ENCODE measurements around the gene ECI1. TPM values are rescaled to one million over a fixed set of nuclear protein-coding genes. Genes with fewer than 3 reads are reported as not detected.

Gene ECI1
- total and polyA plus RNA-seq, 2 of the 13 experiments (the other 11 are each of a cell fraction or from before 2014, with no cell fraction given) = 82.0 to 102 TPM

DNA sequence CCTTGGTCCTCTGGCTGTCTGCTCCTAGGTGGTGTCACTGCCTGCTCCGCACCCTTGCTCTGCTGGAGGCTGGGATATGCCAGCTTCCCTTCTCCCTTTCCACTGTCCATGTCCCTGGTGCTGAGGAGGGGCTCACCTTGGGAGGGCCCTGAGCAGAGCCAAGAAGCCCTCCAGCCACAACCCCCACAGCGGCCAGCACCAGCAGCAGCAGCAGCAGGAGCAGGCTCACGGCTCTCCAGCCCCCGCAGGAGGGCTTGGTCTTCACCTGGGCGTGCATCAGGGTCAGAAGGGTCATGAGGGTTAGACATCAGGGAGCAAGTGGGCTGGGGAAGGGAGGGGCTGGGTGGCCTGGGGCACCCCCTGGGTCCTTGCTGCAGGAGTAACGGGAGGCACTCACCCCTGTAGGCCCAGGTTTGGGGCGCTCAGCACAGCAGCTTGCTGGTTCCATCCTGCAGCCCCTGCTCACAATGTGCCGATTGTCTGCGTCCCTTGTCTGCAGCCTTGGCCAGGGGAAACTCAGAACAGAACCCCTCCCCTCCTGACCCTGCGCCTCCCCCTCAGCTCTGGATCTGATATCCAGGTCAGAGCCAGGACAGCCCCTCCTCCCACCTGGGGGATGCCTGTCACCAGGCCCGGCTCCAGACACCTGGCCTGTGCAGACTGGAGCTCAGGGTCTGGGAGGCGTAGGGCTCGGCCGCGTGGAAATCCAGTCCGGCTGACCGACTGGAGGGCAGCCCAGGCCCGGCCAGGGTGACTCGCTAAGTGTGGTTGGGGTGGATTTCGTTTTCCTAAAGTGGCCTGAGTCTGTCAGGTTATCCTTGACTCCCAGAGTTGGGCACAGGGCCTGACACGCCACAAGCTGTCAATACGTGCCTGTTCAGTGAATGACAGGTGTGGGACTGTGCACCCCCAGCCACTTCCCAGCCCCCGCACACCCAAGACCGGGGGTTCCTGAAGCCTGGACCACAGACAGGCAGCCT lies 40.7 kb downstream of the ECI1 start, which contains the start of gene BRICD5 (continued):
- TF ChIP-seq, protein P1, sequence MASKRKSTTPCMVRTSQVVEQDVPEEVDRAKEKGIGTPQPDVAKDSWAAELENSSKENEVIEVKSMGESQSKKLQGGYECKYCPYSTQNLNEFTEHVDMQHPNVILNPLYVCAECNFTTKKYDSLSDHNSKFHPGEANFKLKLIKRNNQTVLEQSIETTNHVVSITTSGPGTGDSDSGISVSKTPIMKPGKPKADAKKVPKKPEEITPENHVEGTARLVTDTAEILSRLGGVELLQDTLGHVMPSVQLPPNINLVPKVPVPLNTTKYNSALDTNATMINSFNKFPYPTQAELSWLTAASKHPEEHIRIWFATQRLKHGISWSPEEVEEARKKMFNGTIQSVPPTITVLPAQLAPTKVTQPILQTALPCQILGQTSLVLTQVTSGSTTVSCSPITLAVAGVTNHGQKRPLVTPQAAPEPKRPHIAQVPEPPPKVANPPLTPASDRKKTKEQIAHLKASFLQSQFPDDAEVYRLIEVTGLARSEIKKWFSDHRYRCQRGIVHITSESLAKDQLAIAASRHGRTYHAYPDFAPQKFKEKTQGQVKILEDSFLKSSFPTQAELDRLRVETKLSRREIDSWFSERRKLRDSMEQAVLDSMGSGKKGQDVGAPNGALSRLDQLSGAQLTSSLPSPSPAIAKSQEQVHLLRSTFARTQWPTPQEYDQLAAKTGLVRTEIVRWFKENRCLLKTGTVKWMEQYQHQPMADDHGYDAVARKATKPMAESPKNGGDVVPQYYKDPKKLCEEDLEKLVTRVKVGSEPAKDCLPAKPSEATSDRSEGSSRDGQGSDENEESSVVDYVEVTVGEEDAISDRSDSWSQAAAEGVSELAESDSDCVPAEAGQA (IDR thresholded peaks at IDR 0.05; ENCODE audit: low read depth) = no peak
- TF ChIP-seq, protein P1 (CRISPR knock-in tag; IDR thresholded peaks at IDR 0.05; ENCODE audit: borderline replicate concordance) = no peak
- TF ChIP-seq MAFK (conservative IDR thresholded peaks at IDR 0.05 in 1 of 2, IDR thresholded peaks at IDR 0.05 in 1 of 2; ENCODE audit: low read length in 2 of 2) (no peak), GATA4 (IDR thresholded peaks at IDR 0.05; ENCODE audit: borderline replicate concordance, low read depth) (no peak), GTF3A (CRISPR knock-in tag; conservative IDR thresholded peaks at IDR 0.05) (no peak), POLR2A (IDR thresholded peaks at IDR 0.05; ENCODE audit: insufficient read depth in 1 of 2, low read depth in 2 of 2, low read length in 2 of 2) (peak in 1 of 2 experiments; percentile 33; a peak in 2 of 4 replicates), MLLT10 (CRISPR knock-in tag; IDR thresholded peaks at IDR 0.05) (no peak), YEATS2 (CRISPR knock-in tag; IDR thresholded peaks at IDR 0.05; ENCODE audit: borderline replicate concordance) (no peak), SOX6 (IDR thresholded peaks at IDR 0.05) (no peak), SOX6 (CRISPR knock-in tag; IDR thresholded peaks at IDR 0.05) (no peak; the same call in 1 of the 2 replicates), XRCC5 (optimal IDR thresholded peaks at IDR 0.05; ENCODE audit: low read length) (no peak), SRF (IDR thresholded peaks at IDR 0.05; ENCODE audit: low read depth, low read length) (no peak), ZNF136 (CRISPR knock-in tag; IDR thresholded peaks at IDR 0.05; ENCODE audit: low read depth) (no peak), FLYWCH1 (CRISPR knock-in tag; IDR thresholded peaks at IDR 0.05) (no peak), RBFOX2 (IDR thresholded peaks at IDR 0.05; ENCODE audit: low read depth, low read length) (peak; percentile 45), NFKB2 (CRISPR knock-in tag; IDR thresholded peaks at IDR 0.05; ENCODE audit: borderline replicate concordance) (no peak), NR1H2 (CRISPR knock-in tag; IDR thresholded peaks at IDR 0.05; ENCODE audit: borderline replicate concordance, low read depth) (no peak)
- TF ChIP-seq, protein P2, sequence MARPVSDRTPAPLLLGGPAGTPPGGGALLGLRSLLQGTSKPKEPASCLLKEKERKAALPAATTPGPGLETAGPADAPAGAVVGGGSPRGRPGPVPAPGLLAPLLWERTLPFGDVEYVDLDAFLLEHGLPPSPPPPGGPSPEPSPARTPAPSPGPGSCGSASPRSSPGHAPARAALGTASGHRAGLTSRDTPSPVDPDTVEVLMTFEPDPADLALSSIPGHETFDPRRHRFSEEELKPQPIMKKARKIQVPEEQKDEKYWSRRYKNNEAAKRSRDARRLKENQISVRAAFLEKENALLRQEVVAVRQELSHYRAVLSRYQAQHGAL (CRISPR knock-in tag; IDR thresholded peaks at IDR 0.05; ENCODE audit: not compliant biosample characterization) = no peak
- TF ChIP-seq, protein P3, sequence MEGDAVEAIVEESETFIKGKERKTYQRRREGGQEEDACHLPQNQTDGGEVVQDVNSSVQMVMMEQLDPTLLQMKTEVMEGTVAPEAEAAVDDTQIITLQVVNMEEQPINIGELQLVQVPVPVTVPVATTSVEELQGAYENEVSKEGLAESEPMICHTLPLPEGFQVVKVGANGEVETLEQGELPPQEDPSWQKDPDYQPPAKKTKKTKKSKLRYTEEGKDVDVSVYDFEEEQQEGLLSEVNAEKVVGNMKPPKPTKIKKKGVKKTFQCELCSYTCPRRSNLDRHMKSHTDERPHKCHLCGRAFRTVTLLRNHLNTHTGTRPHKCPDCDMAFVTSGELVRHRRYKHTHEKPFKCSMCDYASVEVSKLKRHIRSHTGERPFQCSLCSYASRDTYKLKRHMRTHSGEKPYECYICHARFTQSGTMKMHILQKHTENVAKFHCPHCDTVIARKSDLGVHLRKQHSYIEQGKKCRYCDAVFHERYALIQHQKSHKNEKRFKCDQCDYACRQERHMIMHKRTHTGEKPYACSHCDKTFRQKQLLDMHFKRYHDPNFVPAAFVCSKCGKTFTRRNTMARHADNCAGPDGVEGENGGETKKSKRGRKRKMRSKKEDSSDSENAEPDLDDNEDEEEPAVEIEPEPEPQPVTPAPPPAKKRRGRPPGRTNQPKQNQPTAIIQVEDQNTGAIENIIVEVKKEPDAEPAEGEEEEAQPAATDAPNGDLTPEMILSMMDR (CRISPR knock-in tag; IDR thresholded peaks at IDR 0.05) = no peak

Data from HepG2 (cell line).